Peyer's patch (tissue), 4 donors: ENCODE measurements around the gene CDK17.

Experiments
- CTCF ChIP-seq, 6 experiments: fragments of 450-650 bp in 4 of 6; fragments of 200-600 bp in 2 of 6; sonication (generic) in 1 of 6; IDR thresholded peaks; one replicate each; pipeline ENCODE4 v1.5.1; 2017 to 2019; ENCODE audit warnings: antibody characterized with exemption in 6 of 6, mild to moderate bottlenecking in 3 of 6, moderate library complexity in 1 of 6
- POLR2A ChIP-seq, 2 donors: fragments of 450-650 bp; IDR thresholded peaks; one replicate each; pipeline ENCODE4 v1.5.1; 2017; ENCODE audit warnings: antibody characterized with exemption in 2 of 2, mild to moderate bottlenecking in 2 of 2, moderate library complexity in 2 of 2

- TF ChIP-seq POLR2A (IDR thresholded peaks at IDR 0.05), result no peak
- no peak for TF ChIP-seq CTCF (IDR thresholded peaks at IDR 0.05)
Observed at GRCh38 chr12:96436366-96437170, 36.3 kb upstream of the CDK17 start.
